Measurements from ENCODE around the gene UGT1A7.
"Not testable (repeated sequence)": the region's sequence is repeated elsewhere in the genome, so short reads cannot be mapped to it uniquely, and the experiment has no call there.

UGT1A7 gene

DNA sequence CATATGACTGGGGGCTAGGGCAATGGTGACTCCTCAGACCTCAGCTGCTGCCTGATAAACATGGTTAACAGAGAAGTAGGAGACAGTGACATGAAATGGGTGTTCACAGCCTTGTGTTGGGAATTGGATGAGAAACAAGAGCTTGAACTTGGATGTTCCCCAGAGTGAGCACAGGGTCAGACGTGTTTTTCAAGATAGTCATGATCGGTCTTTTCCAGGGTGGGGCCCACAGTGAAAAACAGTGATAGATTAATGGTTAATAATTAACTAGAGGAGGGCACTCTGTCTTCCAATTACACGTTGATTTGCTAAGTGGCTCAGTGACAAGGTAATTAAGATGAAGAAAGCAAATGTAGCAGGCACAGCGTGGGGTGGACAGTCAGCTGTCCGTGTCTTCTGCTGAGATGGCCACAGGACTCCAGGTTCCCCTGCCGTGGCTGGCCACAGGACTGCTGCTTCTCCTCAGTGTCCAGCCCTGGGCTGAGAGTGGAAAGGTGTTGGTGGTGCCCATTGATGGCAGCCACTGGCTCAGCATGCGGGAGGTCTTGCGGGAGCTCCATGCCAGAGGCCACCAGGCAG, 47.1 kb downstream of the UGT1A7 start, which contains the start of gene UGT1A3:
UGT1A3 (plus strand) TSS at position 320 of the 579 bp plus-strand sequence; CDS start at position 405, 85 bp downstream.
- TF ChIP-seq, protein P1, sequence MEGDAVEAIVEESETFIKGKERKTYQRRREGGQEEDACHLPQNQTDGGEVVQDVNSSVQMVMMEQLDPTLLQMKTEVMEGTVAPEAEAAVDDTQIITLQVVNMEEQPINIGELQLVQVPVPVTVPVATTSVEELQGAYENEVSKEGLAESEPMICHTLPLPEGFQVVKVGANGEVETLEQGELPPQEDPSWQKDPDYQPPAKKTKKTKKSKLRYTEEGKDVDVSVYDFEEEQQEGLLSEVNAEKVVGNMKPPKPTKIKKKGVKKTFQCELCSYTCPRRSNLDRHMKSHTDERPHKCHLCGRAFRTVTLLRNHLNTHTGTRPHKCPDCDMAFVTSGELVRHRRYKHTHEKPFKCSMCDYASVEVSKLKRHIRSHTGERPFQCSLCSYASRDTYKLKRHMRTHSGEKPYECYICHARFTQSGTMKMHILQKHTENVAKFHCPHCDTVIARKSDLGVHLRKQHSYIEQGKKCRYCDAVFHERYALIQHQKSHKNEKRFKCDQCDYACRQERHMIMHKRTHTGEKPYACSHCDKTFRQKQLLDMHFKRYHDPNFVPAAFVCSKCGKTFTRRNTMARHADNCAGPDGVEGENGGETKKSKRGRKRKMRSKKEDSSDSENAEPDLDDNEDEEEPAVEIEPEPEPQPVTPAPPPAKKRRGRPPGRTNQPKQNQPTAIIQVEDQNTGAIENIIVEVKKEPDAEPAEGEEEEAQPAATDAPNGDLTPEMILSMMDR (IDR thresholded peaks at IDR 0.05; ENCODE audit: control insufficient read depth, insufficient read depth, low read depth, low read length, missing control alignments): no peak
- DNase-seq (ENCODE audit: low read depth): no peak
- H3K4me3 ChIP-seq (ENCODE audit: control insufficient read depth, low read depth, low read length): no peak within 1 kb of the TSS

DNA sequence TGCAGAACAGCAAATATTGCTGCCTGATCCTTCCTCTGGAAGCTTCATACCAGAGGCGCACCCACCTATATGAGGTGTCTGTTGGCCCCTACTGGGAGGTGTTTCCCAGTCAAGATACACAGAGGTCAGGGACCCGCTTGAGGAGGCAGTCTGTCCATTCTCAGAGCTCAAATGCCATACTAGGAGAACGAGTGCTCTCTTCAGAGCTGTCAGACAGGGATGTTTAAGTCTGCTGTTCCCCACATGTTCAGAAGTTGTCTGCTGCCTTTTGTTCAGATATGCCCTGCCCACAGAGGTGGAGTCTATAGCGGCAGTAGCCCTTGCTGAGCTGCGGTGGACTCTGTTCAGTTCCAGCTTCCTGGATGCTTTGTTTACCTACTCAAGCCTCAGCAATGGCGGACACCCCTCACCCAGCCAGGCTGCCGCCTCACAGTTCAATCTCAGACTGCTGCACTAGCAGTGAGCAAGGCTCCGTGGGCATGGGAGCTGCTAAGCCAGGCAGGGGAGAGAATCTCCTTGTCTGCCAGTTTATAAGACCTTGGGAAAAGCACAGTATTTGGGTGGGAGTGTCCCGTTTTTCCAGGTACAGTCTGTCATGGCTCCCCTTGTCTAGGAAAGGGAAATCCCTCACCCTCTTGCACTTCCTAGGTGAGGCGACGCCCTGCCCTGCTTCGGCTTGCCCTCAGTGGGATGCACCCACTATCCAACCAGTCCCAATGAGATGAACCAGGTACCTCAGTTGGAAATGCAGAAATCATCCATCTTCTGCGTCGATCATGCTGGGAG, 55.4 kb downstream of the UGT1A7 start:
- DNase-seq (ENCODE audit: low read depth): not testable (repeated sequence)

DNA sequence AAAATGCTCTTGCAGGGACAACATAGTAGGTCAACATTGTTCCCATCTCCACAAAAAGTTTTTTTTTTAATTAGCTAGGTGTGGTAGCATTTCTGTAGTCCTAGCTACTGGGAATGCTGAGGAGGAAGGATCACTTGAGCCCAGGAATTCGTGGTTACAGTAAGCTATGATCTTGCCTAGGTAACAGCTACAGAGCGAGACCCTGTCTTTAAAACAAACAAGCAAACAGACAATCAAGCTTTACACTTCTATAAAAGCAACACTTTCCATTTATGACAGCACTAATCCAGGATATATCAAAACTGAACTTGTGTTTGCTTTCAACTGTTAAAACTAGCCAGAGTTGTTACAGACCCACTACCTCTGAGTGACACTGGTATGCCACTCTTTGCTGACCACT, 59.2 kb downstream of the UGT1A7 start:
- TF ChIP-seq, protein P1 (IDR thresholded peaks at IDR 0.05; ENCODE audit: control insufficient read depth, insufficient read depth, low read depth, low read length, missing control alignments): no peak
- H3K4me3 ChIP-seq (ENCODE audit: control insufficient read depth, low read depth, low read length): no peak overlapping the region
- DNase-seq (ENCODE audit: low read depth): no peak

More for the DNA sequence above, 55.4 kb downstream of the UGT1A7 start:
- H3K4me3 ChIP-seq (ENCODE audit: control insufficient read depth, low read depth, low read length): not testable (repeated sequence)

DNA sequence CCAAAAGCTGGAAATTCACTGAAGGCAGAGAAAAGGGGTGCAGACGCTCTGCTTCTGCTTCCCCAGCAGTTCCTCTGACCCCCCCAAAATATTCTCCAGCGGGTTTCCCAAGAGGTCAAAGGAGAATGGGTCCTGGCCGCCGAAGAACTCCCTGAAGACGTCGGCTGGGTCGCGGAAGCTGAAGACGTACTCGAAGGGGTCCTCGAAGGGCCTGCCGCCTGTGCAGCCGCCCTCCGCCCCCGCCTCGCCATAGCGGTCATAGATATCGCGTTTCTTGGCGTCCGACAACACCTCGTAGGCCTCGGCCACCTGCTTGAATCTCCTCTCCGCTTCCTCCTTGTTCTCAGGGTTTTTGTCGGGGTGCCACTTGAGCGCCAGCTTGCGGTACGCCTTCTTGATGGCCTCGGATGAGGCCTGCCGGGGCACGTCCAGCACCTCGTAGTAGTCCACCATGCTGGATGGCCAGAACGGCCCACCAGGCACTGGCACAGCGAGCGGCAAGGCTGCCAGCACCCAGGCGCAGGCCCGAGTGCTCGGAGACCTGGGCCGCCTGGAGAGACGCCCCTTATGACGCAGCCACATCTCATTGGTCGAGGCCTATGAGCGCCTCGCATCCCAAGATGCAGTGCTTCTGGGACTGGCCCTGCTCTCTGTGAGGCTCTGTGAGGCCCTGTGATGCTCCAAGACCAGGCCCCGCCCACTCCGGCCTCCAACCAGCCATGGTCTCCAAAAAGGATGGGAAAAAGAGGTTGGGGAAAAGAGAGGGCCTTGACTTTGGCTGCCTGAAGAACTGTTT, 62.0 kb downstream of the UGT1A7 start:
- DNase-seq (ENCODE audit: low read depth): no peak
- H3K4me3 ChIP-seq (ENCODE audit: control insufficient read depth, low read depth, low read length): no peak overlapping the region

DNA sequence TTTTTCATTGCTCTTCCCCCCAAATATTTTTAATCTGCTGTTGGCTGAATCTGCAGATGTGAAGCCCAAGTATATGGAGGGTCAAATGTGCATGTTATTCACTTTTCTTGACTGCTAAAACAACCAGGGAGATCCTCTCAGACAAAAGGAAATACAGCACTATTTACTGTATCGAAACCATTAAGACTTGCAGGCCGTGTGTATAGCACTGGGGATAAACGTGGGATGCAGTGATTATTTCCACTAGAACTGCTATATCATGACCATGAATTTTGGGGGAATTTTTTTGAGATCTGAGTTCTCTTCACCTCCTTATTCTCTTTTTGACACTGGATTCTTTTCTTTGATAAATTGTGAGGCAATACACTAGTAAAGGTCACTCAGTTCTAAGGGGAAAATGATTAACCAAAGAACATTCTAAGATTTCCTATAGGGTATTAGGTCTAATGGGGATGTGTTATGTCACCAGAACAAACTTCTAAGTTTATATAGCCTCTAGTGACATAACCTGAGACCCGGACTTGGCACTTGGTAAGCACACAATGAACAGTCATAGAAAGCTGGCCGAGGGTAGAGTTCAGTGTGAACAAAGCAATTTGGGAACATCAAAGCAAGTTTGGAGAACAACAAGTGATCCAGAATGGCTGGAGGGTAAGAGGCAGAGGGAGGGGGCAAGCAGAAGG, 63.5 kb downstream of the UGT1A7 start:
- TF ChIP-seq, protein P1 (IDR thresholded peaks at IDR 0.05; ENCODE audit: control insufficient read depth, insufficient read depth, low read depth, low read length, missing control alignments): no peak
- no peak overlapping the region for H3K4me3 ChIP-seq (ENCODE audit: control insufficient read depth, low read depth, low read length)
- no peak for DNase-seq (ENCODE audit: low read depth)

More for the DNA sequence above, 62.0 kb downstream of the UGT1A7 start:
- TF ChIP-seq, protein P1 (IDR thresholded peaks at IDR 0.05; ENCODE audit: control insufficient read depth, insufficient read depth, low read depth, low read length, missing control alignments): no peak

DNA sequence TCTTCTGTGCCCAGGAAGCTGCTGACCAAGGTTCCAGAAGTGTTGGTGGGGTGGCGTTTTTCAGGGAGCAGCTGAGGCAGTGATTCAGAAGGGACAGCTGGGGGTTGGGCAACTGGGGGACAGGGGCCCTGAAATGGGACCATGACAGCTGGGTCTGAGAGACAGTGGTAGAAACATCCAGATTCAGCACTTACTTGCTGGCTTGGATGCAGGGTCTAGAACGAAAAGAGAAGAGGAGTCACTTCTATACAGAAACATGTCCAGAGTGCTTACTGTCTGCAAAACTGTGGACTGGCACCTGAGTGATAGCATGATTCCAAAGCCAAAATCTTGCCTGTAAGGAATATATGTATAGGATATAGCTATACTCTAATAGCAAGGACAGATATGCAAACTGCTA, 64.1 kb downstream of the UGT1A7 start:
- not testable (repeated sequence) for DNase-seq (ENCODE audit: low read depth); H3K4me3 ChIP-seq (ENCODE audit: control insufficient read depth, low read depth, low read length)

DNA sequence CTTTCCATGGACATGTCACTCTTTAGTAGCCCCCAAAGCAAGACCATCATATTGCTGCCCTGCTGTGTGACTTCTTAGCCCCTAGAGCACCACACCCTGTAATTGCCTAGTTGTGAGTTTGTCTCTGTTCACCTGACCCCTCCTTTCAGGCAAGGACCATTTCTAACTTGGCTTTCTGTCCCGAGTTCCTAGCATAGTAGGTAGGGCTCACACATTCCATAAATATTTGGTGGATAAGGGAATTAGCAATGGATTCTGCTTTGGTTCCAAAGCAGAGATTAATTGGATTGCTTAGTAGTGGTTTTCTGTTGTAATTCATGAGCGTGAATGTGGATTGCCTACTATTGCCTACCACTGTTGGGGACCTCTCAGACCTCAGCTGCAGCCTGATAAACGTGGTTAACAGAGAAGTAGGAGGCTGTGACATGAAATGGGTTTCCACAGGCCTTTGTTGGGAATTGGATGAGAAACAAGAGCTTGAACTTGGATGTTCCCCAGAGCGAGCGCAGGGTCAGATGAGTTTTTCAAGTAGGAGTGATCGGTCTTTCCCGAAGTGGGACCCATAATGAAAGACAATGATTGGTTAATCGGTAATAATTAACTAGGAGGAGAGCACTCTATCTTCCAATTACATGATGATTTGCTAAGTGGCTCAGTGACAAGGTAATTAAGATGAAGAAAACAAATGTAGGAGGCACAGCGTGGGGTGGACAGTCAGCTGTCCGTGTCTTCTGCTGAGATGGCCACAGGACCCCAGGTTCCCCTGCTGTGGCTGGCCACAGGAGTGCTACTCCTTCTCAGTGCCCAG, 65.0 kb downstream of the UGT1A7 start:
- H3K4me3 ChIP-seq (ENCODE audit: control insufficient read depth, low read depth, low read length): no peak overlapping the region
- DNase-seq (ENCODE audit: low read depth): no peak
- TF ChIP-seq, protein P1 (IDR thresholded peaks at IDR 0.05; ENCODE audit: control insufficient read depth, insufficient read depth, low read depth, low read length, missing control alignments): no peak
